NB4 (cell line): Measurements from ENCODE around the gene LY6G6F.

ENCODE experiments used
- MAX ChIP-seq: IDR thresholded peaks from 2 replicates; pipeline ENCODE4 v1.6.1; 2011; ENCODE audit warnings: low read depth, low read length
- POLR2A ChIP-seq: IDR thresholded peaks from 2 replicates; pipeline ENCODE4 v1.6.1; 2011; ENCODE audit warnings: mild to moderate bottlenecking; ENCODE audit not compliant: insufficient read length; ENCODE audit errors: extremely low read depth
- TF ChIP-seq, protein P1 (sequence below): IDR thresholded peaks from one replicate; pipeline ENCODE4 v1.5.1; 2012; ENCODE audit warnings: low read depth, low read length

GRCh38 chr6:31744422-31744821 lies 37.8 kb downstream of the LY6G6F start:
- TF ChIP-seq, protein P1, sequence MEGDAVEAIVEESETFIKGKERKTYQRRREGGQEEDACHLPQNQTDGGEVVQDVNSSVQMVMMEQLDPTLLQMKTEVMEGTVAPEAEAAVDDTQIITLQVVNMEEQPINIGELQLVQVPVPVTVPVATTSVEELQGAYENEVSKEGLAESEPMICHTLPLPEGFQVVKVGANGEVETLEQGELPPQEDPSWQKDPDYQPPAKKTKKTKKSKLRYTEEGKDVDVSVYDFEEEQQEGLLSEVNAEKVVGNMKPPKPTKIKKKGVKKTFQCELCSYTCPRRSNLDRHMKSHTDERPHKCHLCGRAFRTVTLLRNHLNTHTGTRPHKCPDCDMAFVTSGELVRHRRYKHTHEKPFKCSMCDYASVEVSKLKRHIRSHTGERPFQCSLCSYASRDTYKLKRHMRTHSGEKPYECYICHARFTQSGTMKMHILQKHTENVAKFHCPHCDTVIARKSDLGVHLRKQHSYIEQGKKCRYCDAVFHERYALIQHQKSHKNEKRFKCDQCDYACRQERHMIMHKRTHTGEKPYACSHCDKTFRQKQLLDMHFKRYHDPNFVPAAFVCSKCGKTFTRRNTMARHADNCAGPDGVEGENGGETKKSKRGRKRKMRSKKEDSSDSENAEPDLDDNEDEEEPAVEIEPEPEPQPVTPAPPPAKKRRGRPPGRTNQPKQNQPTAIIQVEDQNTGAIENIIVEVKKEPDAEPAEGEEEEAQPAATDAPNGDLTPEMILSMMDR = no peak
- TF ChIP-seq MAX (no peak), POLR2A (no peak)
